Measurements from ENCODE around the gene CIPC.

Gene CIPC

DNA sequence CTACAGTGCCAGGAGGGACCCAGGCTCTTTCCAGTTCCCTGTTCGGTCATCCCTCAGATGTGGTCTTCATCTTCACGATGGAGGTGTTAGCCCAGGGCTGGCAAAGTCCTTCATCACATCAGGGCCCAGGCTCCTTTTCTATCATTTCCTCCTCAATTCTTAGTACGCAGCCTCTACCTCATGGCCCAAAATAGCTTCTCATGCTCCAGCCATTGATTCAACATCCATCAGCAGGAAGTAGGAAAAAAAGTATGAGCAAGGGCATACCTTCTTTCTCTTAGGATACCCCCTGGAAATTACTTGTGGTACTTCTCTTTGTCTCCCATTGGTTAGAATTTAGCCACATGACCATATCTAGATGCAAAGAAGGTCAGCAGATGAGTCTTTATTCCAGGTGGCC is 55.7 kb downstream of the CIPC start:
- no peak for DNase-seq (ENCODE audit: low spot score)

DNA sequence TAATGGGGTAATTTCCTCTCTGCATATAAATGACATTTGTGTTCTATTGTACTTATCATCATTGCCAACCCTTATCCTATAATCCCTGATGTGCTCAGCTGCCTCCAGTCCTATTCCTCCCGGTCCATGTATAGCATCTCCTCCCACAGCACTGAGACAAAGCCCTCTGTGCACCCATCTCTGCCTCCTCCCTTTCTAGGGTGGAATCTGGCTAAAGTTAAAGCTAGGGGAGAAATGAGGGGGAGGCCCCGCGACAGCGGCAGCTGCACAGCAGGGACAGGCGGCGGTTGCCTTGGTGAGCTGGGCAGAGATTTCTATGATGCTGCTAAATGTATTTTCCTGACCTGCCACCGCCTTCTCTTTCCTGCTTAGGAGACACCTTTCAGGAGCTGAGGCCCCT is 56.4 kb downstream of the CIPC start:
- DNase-seq (ENCODE audit: low spot score), result no peak

DNA sequence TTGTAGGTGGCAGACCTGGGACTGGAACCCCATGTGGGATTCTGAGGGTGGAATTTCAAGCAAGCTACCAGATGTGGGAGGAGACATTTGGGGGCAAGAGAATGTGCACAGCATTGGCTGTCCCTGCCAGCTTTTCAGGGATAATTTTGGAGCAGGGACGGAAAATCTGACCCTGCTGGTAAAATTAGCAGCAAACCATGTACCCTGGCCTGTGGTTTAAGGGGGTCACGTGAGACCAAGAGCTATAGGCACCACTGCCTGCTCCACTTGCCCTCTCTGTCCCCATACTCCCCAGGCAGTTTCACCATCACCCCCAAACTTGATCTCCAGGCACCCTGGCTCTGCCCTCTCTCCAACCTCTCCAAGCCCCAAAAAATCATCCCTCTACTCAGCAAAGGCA is 57.0 kb downstream of the CIPC start:
- DNase-seq (ENCODE audit: low spot score), result no peak

DNA sequence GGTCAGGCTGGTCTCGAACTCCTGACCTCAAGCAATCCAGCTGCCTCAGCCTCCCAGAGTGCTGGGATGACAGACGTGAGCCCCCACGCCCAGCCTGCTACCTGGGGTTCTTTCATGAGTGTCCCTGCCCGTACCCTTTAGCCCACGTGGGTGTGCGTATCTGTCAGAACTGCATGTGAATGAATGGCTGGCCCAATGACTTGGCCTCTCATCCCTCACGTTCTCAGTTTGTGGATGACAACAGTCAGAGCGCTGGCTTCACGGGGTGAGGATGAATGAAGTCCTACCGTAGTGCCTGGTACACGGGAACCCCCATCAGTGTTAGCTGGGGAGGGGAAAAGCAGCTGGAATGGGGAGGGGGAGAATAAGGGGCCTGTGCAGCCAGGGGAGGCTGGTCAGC is 59.7 kb downstream of the CIPC start:
- no peak for DNase-seq (ENCODE audit: low spot score)

DNA sequence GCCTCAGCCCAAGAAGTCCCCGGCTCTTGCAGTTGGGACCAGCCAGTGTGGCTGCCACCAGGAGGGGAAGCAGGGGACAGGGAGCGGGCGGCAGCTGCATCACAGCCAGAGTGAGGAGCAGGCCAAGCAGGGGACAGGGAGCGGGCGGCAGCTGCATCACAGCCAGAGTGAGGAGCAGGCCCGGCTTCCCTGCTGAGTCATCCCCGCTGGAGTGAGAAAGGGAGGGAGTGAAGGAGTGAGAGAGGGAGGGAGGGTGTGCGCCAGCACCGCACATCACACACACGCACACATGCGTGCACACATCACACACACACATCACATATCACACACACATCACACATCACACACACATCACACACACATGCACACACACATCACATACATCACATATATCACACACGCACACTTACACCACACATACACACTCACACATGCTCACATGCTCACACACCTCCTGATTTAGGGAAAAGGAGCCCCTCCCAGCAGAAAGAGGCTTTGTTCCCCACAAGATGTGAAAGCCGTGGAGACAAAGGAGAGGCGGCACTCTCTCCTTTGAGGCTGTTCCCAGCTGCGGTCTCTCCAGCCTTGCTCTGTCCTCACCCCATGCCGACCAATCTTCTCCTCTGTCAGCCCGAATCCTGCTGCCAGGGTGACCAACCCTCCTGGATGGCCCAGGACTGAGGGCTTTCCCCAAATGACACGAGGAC is 60.3 kb downstream of the CIPC start:
- peak; percentile 81 for DNase-seq (ENCODE audit: low spot score)

GRCh38 chr14:77158882-77159255 is 60.8 kb downstream of the CIPC start:
- DNase-seq (ENCODE audit: low spot score), result no peak

DNA sequence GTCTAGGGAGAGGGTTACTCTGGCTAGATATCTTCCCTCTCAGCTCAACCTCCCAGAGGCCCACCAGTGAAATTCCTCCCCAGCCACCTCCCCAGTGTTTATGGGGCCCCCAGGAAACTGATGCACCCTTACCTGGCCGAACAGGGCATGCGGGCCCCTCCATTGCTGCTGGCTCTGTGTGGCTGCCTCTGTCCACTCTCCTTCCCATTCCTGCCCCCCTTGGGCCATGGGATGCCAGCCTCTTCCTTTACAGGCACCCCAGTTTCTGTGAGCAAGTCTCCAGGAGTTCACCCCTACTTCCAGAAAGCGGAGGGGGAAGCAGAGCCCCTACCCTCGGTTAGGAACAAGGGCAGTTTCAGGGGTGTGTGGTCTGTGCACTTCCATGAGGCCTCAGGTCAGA is 63.0 kb downstream of the CIPC start:
- no peak for DNase-seq (ENCODE audit: low spot score)
